ENCODE measurements around the gene DDX6. TPM values are rescaled to one million over a fixed set of nuclear protein-coding genes. Genes with fewer than 3 reads are reported as not detected.
A peak's percentile ranks its signal among the peaks of the same experiment; 100 is the strongest.
"Not testable (repeated sequence)": the region's sequence is repeated elsewhere in the genome, so short reads cannot be mapped to it uniquely, and the experiment has no call there.

Gene DDX6
- total and polyA plus RNA-seq, 10 donors: 36.3 to 206 (median 167) TPM

- intact Hi-C loops (cut with DNase I; ENCODE audit: low total_unique reads): loop anchor here (10.0 kb wide), 1 partner anchor 91 kb away; no protein-coding TSS in a partner anchor
- TF ChIP-seq CTCF (IDR thresholded peaks at IDR 0.05 in 8 of 11, conservative IDR thresholded peaks at IDR 0.05 in 3 of 11) (no peak), POLR2A (IDR thresholded peaks at IDR 0.05) (no peak), POLR2AphosphoS5 (IDR thresholded peaks at IDR 0.05) (no peak)
- peak overlapping the region in 2 of 8 donors; percentile 1 to 98 for H3K4me3 ChIP-seq
- no peaks in the 10 kb centered on the region for H3K9me3 ChIP-seq
- DNase-seq: no peak
- peaks cover 62 to 94% (median 88%) of the 10 kb centered on the region in 6 donors for H3K4me1 ChIP-seq
- peaks cover 0 to 66% (median 38%) of the 10 kb centered on the region in 6 donors for H3K36me3 ChIP-seq
- 51 to 64% (median 57%) methylated on average over 3 of the region's 3 CpGs for WGBS, 5 donors
- no peaks in the 10 kb centered on the region for H3K27me3 ChIP-seq (replicated peaks in 1 of 7)
- peak overlapping the region in 3 of 8 donors; percentile 6 to 16 (median 13) for H3K27ac ChIP-seq
Measured at GRCh38 chr11:118785362-118785761, 5.6 kb downstream of the DDX6 start.

- no peak for DNase-seq
- Histone ChIP-seq H3K4me3 (no peak overlapping the region), H3K27me3 (replicated peaks in 1 of 7) (no peaks in the 10 kb centered on the region), H3K27ac (no peak overlapping the region), H3K9me3 (no peaks in the 10 kb centered on the region), H3K36me3 (peaks cover 0 to 80% (median 53%) of the 10 kb centered on the region in 6 donors), H3K4me1 (peaks cover 62 to 100% (median 94%) of the 10 kb centered on the region in 6 donors)
- intact Hi-C loops (cut with DNase I; ENCODE audit: low total_unique reads): loop anchor here (10.0 kb wide), 1 partner anchor 89 kb away; no protein-coding TSS in a partner anchor
- TF ChIP-seq POLR2AphosphoS5 (IDR thresholded peaks at IDR 0.05) (no peak), CTCF (IDR thresholded peaks at IDR 0.05 in 8 of 11, conservative IDR thresholded peaks at IDR 0.05 in 3 of 11) (no peak), POLR2A (IDR thresholded peaks at IDR 0.05) (no peak)
- WGBS, 5 donors: 75 to 87% (median 82%) methylated on average over 8 of the region's 8 CpGs
Measured at GRCh38 chr11:118783724-118784495, 7.1 kb downstream of the DDX6 start.

DNA sequence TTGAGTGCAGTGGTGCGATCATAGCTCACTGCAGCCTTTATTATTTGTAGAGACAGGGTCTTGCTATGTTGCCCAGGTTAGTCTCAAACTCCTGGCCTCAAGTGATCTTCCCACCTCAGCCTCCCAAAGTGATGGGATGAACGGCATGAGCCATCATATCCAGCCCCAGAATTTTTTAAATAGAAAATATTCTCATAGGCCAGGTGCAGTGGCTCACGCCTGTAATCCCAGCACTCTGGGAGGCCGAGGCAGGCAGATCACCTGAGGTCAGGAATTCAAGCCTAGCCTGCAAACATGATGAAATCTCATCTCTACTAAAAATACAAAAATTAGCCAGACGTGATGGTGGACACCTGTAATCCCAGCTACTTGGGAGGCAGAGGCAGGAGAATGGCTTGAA lies 7.6 kb downstream of the DDX6 start:
- H3K36me3 ChIP-seq: peaks cover 0 to 86% (median 58%) of the 10 kb centered on the region in 6 donors
- not testable (repeated sequence) for H3K27ac ChIP-seq; H3K9me3 ChIP-seq; H3K27me3 ChIP-seq (replicated peaks in 1 of 7); H3K4me3 ChIP-seq; DNase-seq
- H3K4me1 ChIP-seq: peaks cover 61 to 100% (median 95%) of the 10 kb centered on the region in 6 donors
- intact Hi-C loops (cut with DNase I; ENCODE audit: low total_unique reads): loop anchor here (10.0 kb wide), 1 partner anchor 89 kb away; no protein-coding TSS in a partner anchor
- 85 to 94% (median 90%) methylated on average over 5 of the region's 5 CpGs for WGBS, 5 donors

DNA sequence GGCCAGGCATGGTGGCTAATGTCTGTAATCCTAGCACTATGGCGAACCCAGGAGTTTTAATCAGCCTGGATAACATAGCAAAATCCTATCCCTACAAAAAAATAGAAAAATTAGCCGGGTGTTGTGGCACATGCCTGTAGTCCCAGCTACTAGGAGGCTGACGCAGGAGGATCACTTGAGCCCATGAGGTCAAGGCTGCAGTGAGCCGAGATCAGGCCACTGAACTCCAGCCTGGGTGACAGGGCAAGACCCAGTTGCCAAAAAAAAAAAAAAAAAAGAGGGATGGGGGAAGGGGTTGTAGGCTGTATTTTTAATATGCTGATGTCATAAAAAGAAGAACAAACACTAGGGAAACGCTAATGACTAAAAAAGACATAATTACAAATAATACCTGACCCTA lies 12.1 kb downstream of the DDX6 start:
- H3K4me3 ChIP-seq: no peak overlapping the region
- peaks cover 0 to 100% (median 82%) of the 10 kb centered on the region in 6 donors for H3K36me3 ChIP-seq
- no peak for TF ChIP-seq CTCF (IDR thresholded peaks at IDR 0.05 in 8 of 11, conservative IDR thresholded peaks at IDR 0.05 in 3 of 11)
- TF ChIP-seq POLR2A (IDR thresholded peaks at IDR 0.05): no peak
- TF ChIP-seq POLR2AphosphoS5 (IDR thresholded peaks at IDR 0.05): peak in 1 of 3 donors; percentile 7
- intact Hi-C loops (cut with DNase I; ENCODE audit: low total_unique reads): no loop called here
- WGBS, 5 donors: 77 to 91% (median 82%) methylated on average over 5 of the region's 5 CpGs
- peaks cover 37 to 100% (median 94%) of the 10 kb centered on the region in 6 donors for H3K4me1 ChIP-seq
- H3K27ac ChIP-seq: peak overlapping the region in 6 of 8 donors; percentile 10 to 46 (median 30)
- H3K9me3 ChIP-seq: no peaks in the 10 kb centered on the region
- DNase-seq: no peak
- H3K27me3 ChIP-seq (replicated peaks in 1 of 7): no peaks in the 10 kb centered on the region
